ENCODE data around the gene MOGAT3.
"Not testable (repeated sequence)": the region's sequence is repeated elsewhere in the genome, so short reads cannot be mapped to it uniquely, and the experiment has no call there.

MOGAT3 gene

GRCh38 chr7:101203740-101204738 is 3.2 kb upstream of the MOGAT3 start:
- not testable (repeated sequence) for DNase-seq

GRCh38 chr7:101202603-101202918 is 1.7 kb upstream of the MOGAT3 start:
- no peak for DNase-seq

GRCh38 chr7:101201695-101202602 is 1.1 kb upstream of the MOGAT3 start:
- DNase-seq, result no peak

- DNase-seq, result no peak
Observed at GRCh38 chr7:101200504-101200861, 353 bp downstream of the MOGAT3 start.

GRCh38 chr7:101199522-101199921 is 1.3 kb downstream of the MOGAT3 start:
- DNase-seq, result not testable (repeated sequence)

GRCh38 chr7:101198476-101198875 is 2.4 kb downstream of the MOGAT3 start:
- no peak for DNase-seq

- no peak for DNase-seq
Observed at GRCh38 chr7:101197991-101198390, 2.8 kb downstream of the MOGAT3 start.

- no peak for DNase-seq
Observed at GRCh38 chr7:101195884-101196283, 5.0 kb downstream of the MOGAT3 start.

GRCh38 chr7:101189109-101189508 is 11.7 kb downstream of the MOGAT3 start:
- no peak for DNase-seq

- DNase-seq, result no peak
Observed at GRCh38 chr7:101186844-101187428, 13.9 kb downstream of the MOGAT3 start.

GRCh38 chr7:101186194-101186593 is 14.6 kb downstream of the MOGAT3 start:
- no peak for DNase-seq

- DNase-seq, result no peak
Observed at GRCh38 chr7:101185258-101185839, 15.5 kb downstream of the MOGAT3 start.

- DNase-seq, result no peak
Observed at GRCh38 chr7:101180130-101180755, 20.6 kb downstream of the MOGAT3 start, which contains the start of gene NAT16. TSS of gene NAT16 (minus strand) at chr7:101180293. CDS start at chr7:101174807, 5,486 bp downstream.

GRCh38 chr7:101179713-101180112 is 21.1 kb downstream of the MOGAT3 start:
- DNase-seq, result no peak

- DNase-seq, result no peak
Observed at GRCh38 chr7:101179117-101179516, 21.7 kb downstream of the MOGAT3 start.

GRCh38 chr7:101177644-101178043 is 23.2 kb downstream of the MOGAT3 start:
- no peak for DNase-seq

GRCh38 chr7:101175664-101176063 is 25.2 kb downstream of the MOGAT3 start:
- no peak for DNase-seq

- DNase-seq, result no peak
Observed at GRCh38 chr7:101174322-101174854, 26.4 kb downstream of the MOGAT3 start.

- peak; percentile 79 for DNase-seq
Observed at GRCh38 chr7:101173752-101174244, 27.0 kb downstream of the MOGAT3 start.

- peak; percentile 83 for DNase-seq
Observed at GRCh38 chr7:101172854-101173751, 27.7 kb downstream of the MOGAT3 start.

Data from hematopoietic multipotent progenitor cell treated with erythropoietin and hydrocortisone succinate and interleukin-3 and kit ligand, for 4 days (in vitro differentiated cells).